Endodermal cell (in vitro differentiated cells): Measurements from ENCODE around the gene SPN. TPM values are rescaled to one million over a fixed set of nuclear protein-coding genes. Genes with fewer than 3 reads are reported as not detected.

Experiments used
- DNase-seq: peaks from one replicate; pipeline ENCODE4 v3.0.0-alpha.2; 2017
- H3K27ac ChIP-seq: 2 replicates; pipeline ENCODE4 v1.5.1; 2013; ENCODE audit warnings: mild to moderate bottlenecking, low read depth, low read length, moderate library complexity
- H3K27me3 ChIP-seq: 2 replicates; pipeline ENCODE4 v1.6.1; 2013; ENCODE audit warnings: mild to moderate bottlenecking, low read length, moderate library complexity; ENCODE audit not compliant: insufficient read depth, control insufficient read depth, poor library complexity, severe bottlenecking
- H3K36me3 ChIP-seq: 2 replicates; pipeline ENCODE4 v1.7.0; 2013; ENCODE audit warnings: mild to moderate bottlenecking, low read length, moderate library complexity; ENCODE audit not compliant: control insufficient read depth, insufficient read depth
- H3K4me1 ChIP-seq: one replicate; pipeline ENCODE4 v1.7.0; 2013; ENCODE audit warnings: low read length; ENCODE audit not compliant: control insufficient read depth, insufficient read depth
- H3K4me3 ChIP-seq: 2 replicates; pipeline ENCODE4 v1.5.1; 2013; ENCODE audit warnings: mild to moderate bottlenecking, low read length, moderate library complexity
- H3K9ac ChIP-seq: 2 replicates; pipeline ENCODE4 v1.6.1; 2013; ENCODE audit warnings: mild to moderate bottlenecking, low read length, moderate library complexity; ENCODE audit not compliant: poor library complexity, severe bottlenecking; ENCODE audit errors: extremely low read depth
- H3K9me3 ChIP-seq: 2 replicates; pipeline ENCODE4 v1.6.1; 2013; ENCODE audit warnings: mild to moderate bottlenecking, low read length, moderate library complexity; ENCODE audit not compliant: control insufficient read depth
- H3K27ac Mint-ChIP-seq: 2 replicates; pipeline ENCODE4 v1.8.0; 2020; ENCODE audit warnings: mixed read lengths
- H3K27me3 Mint-ChIP-seq: 2 replicates; pipeline ENCODE4 v1.8.0; 2021; ENCODE audit warnings: mild to moderate bottlenecking, mixed read lengths; ENCODE audit not compliant: insufficient read depth
- H3K36me3 Mint-ChIP-seq: 2 replicates; pipeline ENCODE4 v1.8.0; 2020; ENCODE audit warnings: low read depth, mixed read lengths
- H3K4me1 Mint-ChIP-seq: 2 replicates; pipeline ENCODE4 v1.8.0; 2020; ENCODE audit warnings: mixed read lengths
- H3K4me3 Mint-ChIP-seq: 2 replicates; pipeline ENCODE4 v1.8.0; 2020; ENCODE audit warnings: mild to moderate bottlenecking, moderate library complexity, mixed read lengths
- H3K9me3 Mint-ChIP-seq: 2 replicates; pipeline ENCODE4 v1.8.0; 2020; ENCODE audit warnings: mild to moderate bottlenecking, mixed read lengths
- CTCF ChIP-seq: fragments of 200-600 bp; sonication (generic); conservative IDR thresholded peaks from 2 replicates; pipeline ENCODE4 v1.5.0; 2021; ENCODE audit warnings: antibody characterized with exemption, mild to moderate bottlenecking
- WGBS, 2 experiments: methylation state at CpG; one replicate each; pipeline versions ENCODE4 v1.1.5 to v1.1.7; 2013; ENCODE audit warnings: missing lambda C conversion rate in 2 of 2, mixed read lengths in 1 of 2; ENCODE audit not compliant: insufficient coverage in 1 of 2, insufficient read length in 1 of 2; 5-methylcytosine and 5-hydroxymethylcytosine counted together
- total RNA-seq, 2 donors: library from RNA; stranded (reverse); fragmentation: NEBNext Ultra II Directional in 1 of 2; extraction: Animal tissue kit (Norgen Biotek cat#: 25700) in 1 of 2; gene quantifications; 2 replicates in 1 of 2; 3 replicates in 1 of 2; pipeline ENCODE4 v1.2.1, GENCODE V29; 2021

Gene SPN
- total RNA-seq, 2 donors from 2014 or later: 0.86 TPM; not detected in 1

DNA sequence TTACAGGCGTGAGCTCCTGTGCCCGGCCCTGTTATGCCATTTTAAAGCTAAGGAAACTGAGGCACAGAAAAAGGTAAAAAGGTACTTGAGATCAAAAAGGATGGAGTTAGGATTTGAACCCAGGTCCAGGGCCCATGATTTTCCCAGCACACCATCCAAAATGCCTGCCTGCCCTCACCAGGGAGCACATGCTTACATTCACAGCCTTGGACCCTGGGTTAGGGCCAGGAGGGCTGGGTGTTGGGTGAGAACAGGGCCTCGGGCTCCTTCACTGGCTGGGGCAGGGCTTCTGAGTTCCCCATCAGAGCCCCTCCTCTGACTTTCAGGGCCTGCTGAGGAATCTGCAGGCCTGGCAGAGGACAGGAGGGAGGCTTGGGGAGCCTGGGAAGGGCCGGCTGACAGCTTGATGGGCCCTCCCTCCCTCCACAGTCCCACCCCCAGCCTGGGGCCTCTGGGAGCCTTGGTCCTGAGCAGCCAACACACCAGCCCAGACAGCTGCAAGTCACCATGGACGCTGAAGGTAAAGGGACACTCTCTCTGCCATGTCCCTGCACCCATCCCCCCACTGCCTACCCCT, 15.7 kb downstream of the SPN start, which contains the start of gene QPRT:
Gene QPRT (plus strand): TSS at position 490 of the 577 bp plus-strand sequence. CDS start 18 bp downstream, at position 508.
- no peaks in the 10 kb centered on the region for H3K27me3 ChIP-seq
- H3K4me3 ChIP-seq: peak within 1 kb of the TSS; percentile 86
- peak within 1 kb of the TSS; percentile 80 for H3K4me3 Mint-ChIP-seq
- DNase-seq: peak; percentile 96
- H3K9me3 ChIP-seq: no peaks in the 10 kb centered on the region
- peak within 1 kb of the TSS; percentile 99 for H3K27ac Mint-ChIP-seq
- H3K27me3 Mint-ChIP-seq: no peaks in the 10 kb centered on the region
- peak within 1 kb of the TSS; percentile 96 for H3K27ac ChIP-seq
- H3K9ac ChIP-seq: peak within 1 kb of the TSS; percentile 83
- WGBS, 2 experiments: 48 to 94% methylated on average over 2 to 5 of the region's 5 CpGs
- peaks cover 11% of the 10 kb centered on the region for H3K4me1 Mint-ChIP-seq
- H3K36me3 ChIP-seq: peaks cover 16% of the 10 kb centered on the region
- H3K36me3 Mint-ChIP-seq: peaks cover 21% of the 10 kb centered on the region
- no peak for TF ChIP-seq CTCF
- no peaks in the 10 kb centered on the region for H3K9me3 Mint-ChIP-seq
- H3K4me1 ChIP-seq: no peaks in the 10 kb centered on the region

DNA sequence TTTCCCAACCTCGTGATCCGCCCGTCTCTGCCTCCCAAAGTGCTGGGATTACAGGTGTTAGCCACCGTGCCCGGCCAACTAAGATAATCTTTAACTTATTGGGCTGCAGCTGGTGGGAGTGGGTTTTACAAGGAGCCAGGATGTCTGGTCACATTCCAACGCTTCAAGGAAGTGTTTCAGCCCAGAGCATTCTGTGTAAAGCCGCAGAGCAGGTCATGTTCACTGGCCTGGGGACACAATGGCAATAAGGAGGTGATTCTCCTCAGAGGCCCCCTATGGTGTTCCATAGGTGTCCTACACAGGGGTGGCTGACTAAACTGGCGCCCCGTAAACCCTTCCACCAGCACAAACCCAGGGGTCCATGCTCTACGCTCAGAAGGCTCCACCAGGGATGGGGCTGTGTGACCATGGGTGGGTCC, 17.1 kb downstream of the SPN start:
- peaks cover 8% of the 10 kb centered on the region for H3K4me1 Mint-ChIP-seq
- H3K27ac Mint-ChIP-seq: peak overlapping the region; percentile 99
- TF ChIP-seq CTCF: no peak
- Histone ChIP-seq H3K27me3 (no peaks in the 10 kb centered on the region), H3K4me3 (peak overlapping the region; percentile 86), H3K27ac (peak overlapping the region; percentile 96), H3K36me3 (peaks cover 21% of the 10 kb centered on the region), H3K9ac (no peak overlapping the region), H3K4me1 (no peaks in the 10 kb centered on the region), H3K9me3 (no peaks in the 10 kb centered on the region)
- H3K9me3 Mint-ChIP-seq: no peaks in the 10 kb centered on the region
- H3K4me3 Mint-ChIP-seq: peak overlapping the region; percentile 80
- WGBS, 2 experiments: 89 to 94% methylated on average over 8 to 10 of the region's 10 CpGs
- no peaks in the 10 kb centered on the region for H3K27me3 Mint-ChIP-seq
- peak; percentile 61 for DNase-seq
- H3K36me3 Mint-ChIP-seq: peaks cover 30% of the 10 kb centered on the region

DNA sequence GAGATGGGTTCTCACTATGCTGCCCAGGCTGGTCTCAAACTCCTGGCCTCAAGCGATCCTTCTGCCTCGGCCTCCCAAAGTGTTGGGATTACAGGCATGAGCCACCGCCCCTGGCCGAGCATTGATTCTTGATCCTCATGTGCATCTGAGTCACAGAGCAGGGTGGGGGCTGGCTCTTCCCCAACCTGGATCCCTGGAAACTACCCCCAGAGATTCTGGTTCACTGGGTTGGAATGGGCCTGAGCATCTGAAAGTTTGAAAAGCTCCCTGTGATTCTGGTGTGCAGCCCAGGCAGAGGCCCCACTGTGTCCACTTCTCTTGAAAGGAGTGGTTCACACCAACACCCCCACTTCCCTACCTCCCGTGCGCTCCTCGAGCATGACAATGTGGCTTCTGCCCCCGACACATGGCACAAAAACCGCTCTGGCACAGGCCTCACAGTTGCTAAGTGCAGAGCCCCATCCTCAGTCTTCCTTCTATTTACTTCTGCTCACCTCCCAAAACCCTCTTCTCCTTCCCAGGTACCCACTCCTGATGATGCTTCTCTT, 20.6 kb downstream of the SPN start:
- Mint-ChIP-seq H3K4me1 (peaks cover 8% of the 10 kb centered on the region), H3K27me3 (no peaks in the 10 kb centered on the region), H3K36me3 (peaks cover 45% of the 10 kb centered on the region), H3K27ac (no peak overlapping the region), H3K9me3 (no peaks in the 10 kb centered on the region), H3K4me3 (no peak overlapping the region)
- no peak overlapping the region for H3K27ac ChIP-seq
- H3K9ac ChIP-seq: no peak overlapping the region
- H3K4me3 ChIP-seq: no peak overlapping the region
- 96 to 100% methylated on average over 5 to 9 of the region's 9 CpGs for WGBS, 2 experiments
- H3K36me3 ChIP-seq: peaks cover 21% of the 10 kb centered on the region
- H3K9me3 ChIP-seq: no peaks in the 10 kb centered on the region
- no peak for DNase-seq
- no peaks in the 10 kb centered on the region for H3K27me3 ChIP-seq
- H3K4me1 ChIP-seq: no peaks in the 10 kb centered on the region
- TF ChIP-seq CTCF: no peak
